ENCODE data around the gene ENOX1.
A peak's percentile ranks its signal among the peaks of the same experiment; 100 is the strongest.

Gene ENOX1

GRCh38 chr13:43269037-43269481 lies 517.7 kb downstream of the ENOX1 start:
- no peak for DNase-seq

GRCh38 chr13:43268632-43269031 lies 518.1 kb downstream of the ENOX1 start:
- no peak for DNase-seq

GRCh38 chr13:43267916-43268315 lies 518.9 kb downstream of the ENOX1 start:
- DNase-seq, result no peak

GRCh38 chr13:43266936-43267615 lies 519.7 kb downstream of the ENOX1 start:
- DNase-seq, result no peak

- DNase-seq, result no peak
Observed at GRCh38 chr13:43265028-43265427, 521.7 kb downstream of the ENOX1 start.

GRCh38 chr13:43264458-43264857 lies 522.3 kb downstream of the ENOX1 start:
- no peak for DNase-seq

- no peak for DNase-seq
Observed at GRCh38 chr13:43263047-43263446, 523.7 kb downstream of the ENOX1 start.

- no peak for DNase-seq
Observed at GRCh38 chr13:43260999-43261398, 525.8 kb downstream of the ENOX1 start.

- DNase-seq, result no peak
Observed at GRCh38 chr13:43258771-43259170, 528.0 kb downstream of the ENOX1 start.

GRCh38 chr13:43257765-43258164 lies 529.0 kb downstream of the ENOX1 start:
- DNase-seq, result no peak

- DNase-seq, result no peak
Observed at GRCh38 chr13:43251961-43252360, 534.8 kb downstream of the ENOX1 start.

- DNase-seq, result no peak
Observed at GRCh38 chr13:43246382-43246781, 540.4 kb downstream of the ENOX1 start.

- DNase-seq, result no peak
Observed at GRCh38 chr13:43245374-43245964, 541.3 kb downstream of the ENOX1 start.

- no peak for DNase-seq
Observed at GRCh38 chr13:43244481-43244880, 542.3 kb downstream of the ENOX1 start.

GRCh38 chr13:43243711-43244110 lies 543.1 kb downstream of the ENOX1 start:
- DNase-seq, result peak; percentile 19

GRCh38 chr13:43242040-43242439 lies 544.7 kb downstream of the ENOX1 start:
- no peak for DNase-seq

GRCh38 chr13:43240278-43240677 lies 546.5 kb downstream of the ENOX1 start:
- DNase-seq, result no peak

- no peak for DNase-seq
Observed at GRCh38 chr13:43239275-43239840, 547.4 kb downstream of the ENOX1 start.

GRCh38 chr13:43238341-43239083 lies 548.3 kb downstream of the ENOX1 start:
- DNase-seq, result no peak

- DNase-seq, result no peak
Observed at GRCh38 chr13:43237616-43238015, 549.2 kb downstream of the ENOX1 start.

GRCh38 chr13:43235028-43235427 lies 551.7 kb downstream of the ENOX1 start:
- DNase-seq, result no peak

- DNase-seq, result no peak
Observed at GRCh38 chr13:43232873-43233265, 553.9 kb downstream of the ENOX1 start.

GRCh38 chr13:43232144-43232872 lies 554.5 kb downstream of the ENOX1 start:
- no peak for DNase-seq
